Superior temporal gyrus (tissue), 1 donor: ENCODE data around the gene CD244.

Source experiments
- DNase-seq: peaks from one replicate; pipeline ENCODE4 v3.0.0-alpha.2; 2016; ENCODE audit errors: extremely low spot score

The CD244 gene

GRCh38 chr1:160846281-160846680 lies 16.4 kb downstream of the CD244 start:
- DNase-seq, result no peak

- no peak for DNase-seq
These were observed 18.0 kb downstream of the CD244 start for GRCh38 chr1:160844447-160845232.

GRCh38 chr1:160841079-160841478 lies 21.6 kb downstream of the CD244 start:
- no peak for DNase-seq

GRCh38 chr1:160839746-160840145 lies 22.9 kb downstream of the CD244 start:
- DNase-seq, result no peak

- DNase-seq, result no peak
These were observed 23.8 kb downstream of the CD244 start for GRCh38 chr1:160838888-160839287.

- DNase-seq, result no peak
These were observed 25.0 kb downstream of the CD244 start for GRCh38 chr1:160837558-160838205.

GRCh38 chr1:160836981-160837557 lies 25.6 kb downstream of the CD244 start:
- DNase-seq, result no peak

- no peak for DNase-seq
These were observed 26.1 kb downstream of the CD244 start for GRCh38 chr1:160836561-160836960.

- DNase-seq, result no peak
These were observed 26.9 kb downstream of the CD244 start for GRCh38 chr1:160835751-160836150.

GRCh38 chr1:160834945-160835565 lies 27.6 kb downstream of the CD244 start:
- DNase-seq, result no peak

GRCh38 chr1:160830321-160831153 lies 32.1 kb downstream of the CD244 start:
- DNase-seq, result no peak

GRCh38 chr1:160829766-160830165 lies 32.9 kb downstream of the CD244 start:
- DNase-seq, result no peak

GRCh38 chr1:160827418-160827817 lies 35.3 kb downstream of the CD244 start:
- no peak for DNase-seq

- DNase-seq, result no peak
These were observed 36.1 kb downstream of the CD244 start for GRCh38 chr1:160826546-160826945.

- DNase-seq, result no peak
These were observed 39.4 kb downstream of the CD244 start for GRCh38 chr1:160823296-160823695.

GRCh38 chr1:160821627-160822026 lies 41.1 kb downstream of the CD244 start:
- no peak for DNase-seq

GRCh38 chr1:160819186-160819585 lies 43.5 kb downstream of the CD244 start:
- no peak for DNase-seq

- no peak for DNase-seq
These were observed 44.3 kb downstream of the CD244 start for GRCh38 chr1:160818207-160818937.

- DNase-seq, result no peak
These were observed 47.8 kb downstream of the CD244 start for GRCh38 chr1:160814856-160815255.

GRCh38 chr1:160814316-160814715 lies 48.4 kb downstream of the CD244 start:
- DNase-seq, result no peak

- no peak for DNase-seq
These were observed 49.5 kb downstream of the CD244 start for GRCh38 chr1:160813215-160813614.
